HepG2 (cell line): ENCODE measurements around the gene PPP1R13B. TPM values are rescaled to one million over a fixed set of nuclear protein-coding genes. Genes with fewer than 3 reads are reported as not detected.

Experiments used
- CEBPG ChIP-seq: IDR thresholded peaks from 2 replicates; pipeline ENCODE4 v1.6.1; 2016
- ELF3 ChIP-seq: IDR thresholded peaks from 2 replicates; pipeline ENCODE4 v1.6.1; 2016; ENCODE audit warnings: missing genetic modification reagents, missing compliant biosample characterization
- ETV5 ChIP-seq: IDR thresholded peaks from 2 replicates; pipeline ENCODE4 v1.6.1; 2018; ENCODE audit warnings: missing biosample characterization, missing genetic modification reagents, inconsistent platforms, borderline replicate concordance
- FOXK2 ChIP-seq: fragments of 450-650 bp; IDR thresholded peaks from 2 replicates; pipeline ENCODE4 v1.6.1; 2016
- GATAD1 ChIP-seq: IDR thresholded peaks from 2 replicates; pipeline ENCODE4 v1.6.1; 2016; ENCODE audit warnings: missing genetic modification reagents, missing compliant biosample characterization
- HDAC1 ChIP-seq: sonication (generic); formaldehyde crosslinking; IDR thresholded peaks from 2 replicates; pipeline ENCODE4 v1.5.1; 2020; ENCODE audit warnings: mild to moderate bottlenecking, missing genetic modification reagents
- KMT2B ChIP-seq: IDR thresholded peaks from 2 replicates; pipeline ENCODE4 v1.6.1; 2016; ENCODE audit warnings: missing genetic modification reagents, missing compliant biosample characterization
- NFKB2 ChIP-seq: sonication (generic); formaldehyde crosslinking; IDR thresholded peaks from 2 replicates; pipeline ENCODE4 v1.4.0; 2020; ENCODE audit warnings: missing genetic modification reagents, borderline replicate concordance
- RBM39 ChIP-seq: fragments of 200-400 bp; formaldehyde crosslinking; IDR thresholded peaks from one replicate; pipeline ENCODE4 v1.6.1; 2018; ENCODE audit warnings: antibody characterized with exemption, mild to moderate bottlenecking, low read depth, low read length; ENCODE audit not compliant: poor library complexity, severe bottlenecking
- STAT5B ChIP-seq: sonication (generic); formaldehyde crosslinking; IDR thresholded peaks from 2 replicates; pipeline ENCODE4 v1.4.0; 2020; ENCODE audit warnings: missing genetic modification reagents
- TCF12 ChIP-seq, 2 experiments: fragments of 450-650 bp in 1 of 2; sonication (generic) in 1 of 2; formaldehyde crosslinking in 1 of 2; IDR thresholded peaks; 2 replicates each; pipeline versions ENCODE4 v1.6.1 to v1.8.0; 2017 to 2022; ENCODE audit warnings: antibody characterized with exemption in 1 of 2, mild to moderate bottlenecking in 1 of 2, missing genetic modification reagents in 1 of 2, moderate library complexity in 1 of 2
- TEAD2 ChIP-seq: sonication (generic); formaldehyde crosslinking; IDR thresholded peaks from 2 replicates; pipeline ENCODE4 v1.9.0; 2021; ENCODE audit warnings: missing genetic modification reagents
- TGIF2 ChIP-seq: IDR thresholded peaks from 2 replicates; pipeline ENCODE4 v1.6.1; 2016; ENCODE audit warnings: control low read depth, missing compliant biosample characterization
- THYN1 ChIP-seq: sonication (generic); formaldehyde crosslinking; IDR thresholded peaks from 2 replicates; pipeline ENCODE4 v1.8.1; 2023; ENCODE audit warnings: low read depth, mild to moderate bottlenecking, moderate library complexity, missing genetic modification reagents, borderline replicate concordance
- ZBTB20 ChIP-seq: sonication (generic); formaldehyde crosslinking; IDR thresholded peaks from 2 replicates; pipeline ENCODE4 v1.8.1; 2023; ENCODE audit warnings: missing genetic modification reagents, low read depth, mild to moderate bottlenecking, borderline replicate concordance
- ZFP62 ChIP-seq: sonication (generic); formaldehyde crosslinking; IDR thresholded peaks from 2 replicates; pipeline ENCODE4 v1.4.0; 2020; ENCODE audit warnings: missing genetic modification reagents
- ZMAT3 ChIP-seq: sonication (generic); formaldehyde crosslinking; conservative IDR thresholded peaks from 2 replicates; pipeline ENCODE4 v1.7.0; 2021; ENCODE audit warnings: missing genetic modification reagents
- ZNF326 ChIP-seq: sonication (generic); formaldehyde crosslinking; IDR thresholded peaks from 2 replicates; pipeline ENCODE4 v1.4.0; 2020; ENCODE audit warnings: missing genetic modification reagents, borderline replicate concordance
- ZNF562 ChIP-seq: sonication (generic); formaldehyde crosslinking; IDR thresholded peaks from 2 replicates; pipeline ENCODE4 v1.8.0; 2022; ENCODE audit warnings: missing genetic modification reagents, borderline replicate concordance
- ZNF572 ChIP-seq: sonication (generic); formaldehyde crosslinking; IDR thresholded peaks from 2 replicates; pipeline ENCODE4 v1.5.1; 2020; ENCODE audit warnings: mild to moderate bottlenecking, missing genetic modification reagents
- ZNF773 ChIP-seq: sonication (generic); formaldehyde crosslinking; IDR thresholded peaks from 2 replicates; pipeline ENCODE4 v1.4.0; 2020; ENCODE audit warnings: missing genetic modification reagents, borderline replicate concordance
- ZSCAN25 ChIP-seq: sonication (generic); formaldehyde crosslinking; IDR thresholded peaks from 2 replicates; pipeline ENCODE4 v1.8.0; 2022; ENCODE audit warnings: mild to moderate bottlenecking, missing genetic modification reagents
- polyA plus RNA-seq, 8 experiments: library from polyadenylated mRNA; depleted of rRNA in 3 of 8; stranded (reverse) in 7 of 8; unstranded in 1 of 8; fragments of >200 nt; fragmentation: Illumina TruSeq in 4 of 8; extraction: Trizol in 4 of 8; gene quantifications; 2 replicates each; pipeline versions ENCODE4 v1.2.1 to v1.2.3, GENCODE V29; 2011 to 2016; ENCODE audit warnings: low read depth in 4 of 8, missing spikeins in 1 of 8, mixed read lengths in 1 of 8; ENCODE audit not compliant: insufficient read depth in 1 of 8
- total RNA-seq, 5 experiments: library from RNA; depleted of rRNA; stranded (reverse); fragments of >200 nt; fragmentation: Illumina TruSeq; extraction: Trizol; gene quantifications; 2 replicates each; pipeline ENCODE4 v1.2.3, GENCODE V29; 2016; ENCODE audit warnings: low read depth in 1 of 5
- TF ChIP-seq, protein P1 (sequence below): sonication (generic); formaldehyde crosslinking; IDR thresholded peaks from 2 replicates; pipeline ENCODE4 v1.5.0; 2020; ENCODE audit warnings: mild to moderate bottlenecking, missing genetic modification reagents
- TF ChIP-seq, protein P2 (sequence below): sonication (generic); formaldehyde crosslinking; IDR thresholded peaks from 2 replicates; pipeline ENCODE4 v1.4.0; 2020; ENCODE audit warnings: missing genetic modification reagents
- TF ChIP-seq, protein P3 (sequence below): sonication (generic); IDR thresholded peaks from 2 replicates; pipeline ENCODE4 v1.6.1; 2016; ENCODE audit warnings: low read depth, borderline replicate concordance

Gene PPP1R13B
- total and polyA plus RNA-seq, 2 of the 13 experiments (the other 11 are each of a cell fraction or from before 2014, with no cell fraction given) = 4.6 to 9.4 TPM

DNA sequence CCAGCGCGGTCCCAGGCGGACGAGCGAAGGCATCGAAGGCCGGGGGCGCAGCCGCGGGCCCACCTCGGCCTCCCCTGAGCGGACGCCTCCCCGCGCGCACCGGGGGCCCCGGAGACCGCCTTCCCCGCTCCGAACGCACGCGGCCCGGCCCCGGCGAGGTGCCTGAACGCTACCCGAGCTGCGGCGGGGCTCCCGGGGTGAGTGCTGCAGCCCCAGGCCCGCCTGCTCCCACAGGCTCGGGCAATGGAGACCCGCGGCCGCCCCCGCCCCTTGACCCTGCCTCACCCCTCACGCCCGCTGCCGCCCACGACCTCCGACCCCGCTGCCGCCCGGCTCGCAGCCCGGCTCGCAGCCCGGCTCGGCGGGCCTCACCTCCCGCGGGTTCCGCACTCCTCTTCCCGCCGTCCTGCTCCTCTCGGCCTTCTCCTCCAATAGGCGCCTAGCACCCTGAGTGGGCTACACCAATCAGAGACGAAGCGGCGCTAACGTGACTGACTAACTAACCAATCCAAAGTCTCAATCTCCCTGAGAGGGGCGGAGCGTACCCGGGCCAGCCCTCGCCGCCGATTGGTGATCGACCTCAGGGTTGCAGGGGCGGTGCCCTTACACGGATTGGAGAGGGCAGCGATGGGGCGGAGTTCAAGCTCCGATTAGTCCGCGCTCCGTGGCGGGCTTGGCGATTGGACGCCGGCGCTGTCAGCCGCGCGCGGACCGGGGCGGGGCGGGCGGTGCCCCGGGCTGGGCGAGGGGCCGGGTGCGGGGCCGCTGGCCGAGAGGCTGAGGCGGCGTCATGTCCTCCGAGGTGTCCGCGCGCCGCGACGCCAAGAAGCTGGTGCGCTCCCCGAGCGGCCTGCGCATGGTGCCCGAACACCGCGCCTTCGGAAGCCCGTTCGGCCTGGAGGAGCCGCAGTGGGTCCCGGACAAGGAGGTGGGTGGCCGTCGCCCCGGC, 132.0 kb downstream of the PPP1R13B start, which contains the start of the genes XRCC3 and ZFYVE21 (continued):
- TF ChIP-seq, protein P1, sequence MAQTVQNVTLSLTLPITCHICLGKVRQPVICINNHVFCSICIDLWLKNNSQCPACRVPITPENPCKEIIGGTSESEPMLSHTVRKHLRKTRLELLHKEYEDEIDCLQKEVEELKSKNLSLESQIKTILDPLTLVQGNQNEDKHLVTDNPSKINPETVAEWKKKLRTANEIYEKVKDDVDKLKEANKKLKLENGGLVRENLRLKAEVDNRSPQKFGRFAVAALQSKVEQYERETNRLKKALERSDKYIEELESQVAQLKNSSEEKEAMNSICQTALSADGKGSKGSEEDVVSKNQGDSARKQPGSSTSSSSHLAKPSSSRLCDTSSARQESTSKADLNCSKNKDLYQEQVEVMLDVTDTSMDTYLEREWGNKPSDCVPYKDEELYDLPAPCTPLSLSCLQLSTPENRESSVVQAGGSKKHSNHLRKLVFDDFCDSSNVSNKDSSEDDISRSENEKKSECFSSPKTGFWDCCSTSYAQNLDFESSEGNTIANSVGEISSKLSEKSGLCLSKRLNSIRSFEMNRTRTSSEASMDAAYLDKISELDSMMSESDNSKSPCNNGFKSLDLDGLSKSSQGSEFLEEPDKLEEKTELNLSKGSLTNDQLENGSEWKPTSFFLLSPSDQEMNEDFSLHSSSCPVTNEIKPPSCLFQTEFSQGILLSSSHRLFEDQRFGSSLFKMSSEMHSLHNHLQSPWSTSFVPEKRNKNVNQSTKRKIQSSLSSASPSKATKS (CRISPR knock-in tag) = no peak
- TF ChIP-seq ZNF773 (no peak), THYN1 (CRISPR knock-in tag) (no peak), ZFP62 (CRISPR knock-in tag) (no peak), TEAD2 (no peak), ZSCAN25 (peak; percentile 58; the same call in 1 of the 2 replicates), CEBPG (CRISPR knock-in tag) (no peak), ZBTB20 (no peak), ZMAT3 (CRISPR knock-in tag) (0 out of 2 replicates have a peak, but pooled peaks have one; percentile 27), RBM39 (peak; percentile 72), ZNF326 (no peak), STAT5B (no peak), ELF3 (CRISPR knock-in tag) (no peak; the same call in 1 of the 2 replicates), NFKB2 (CRISPR knock-in tag) (no peak), HDAC1 (CRISPR knock-in tag) (peak; percentile 86), FOXK2 (no peak), TGIF2 (CRISPR knock-in tag) (no peak), TCF12 (IDR thresholded peaks at IDR 0.05) (no peak), TCF12 (CRISPR knock-in tag; IDR thresholded peaks at IDR 0.05) (no peak), ZNF572 (CRISPR knock-in tag) (no peak), ZNF562 (CRISPR knock-in tag) (no peak), KMT2B (0 out of 2 replicates have a peak, but pooled peaks have one; percentile 62), ETV5 (no peak; the same call in 1 of the 2 replicates), GATAD1 (CRISPR knock-in tag) (peak; percentile 86)
- TF ChIP-seq, protein P2, sequence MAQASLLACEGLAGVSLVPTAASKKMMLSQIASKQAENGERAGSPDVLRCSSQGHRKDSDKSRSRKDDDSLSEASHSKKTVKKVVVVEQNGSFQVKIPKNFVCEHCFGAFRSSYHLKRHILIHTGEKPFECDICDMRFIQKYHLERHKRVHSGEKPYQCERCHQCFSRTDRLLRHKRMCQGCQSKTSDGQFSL (CRISPR knock-in tag) = no peak
- TF ChIP-seq, protein P3, sequence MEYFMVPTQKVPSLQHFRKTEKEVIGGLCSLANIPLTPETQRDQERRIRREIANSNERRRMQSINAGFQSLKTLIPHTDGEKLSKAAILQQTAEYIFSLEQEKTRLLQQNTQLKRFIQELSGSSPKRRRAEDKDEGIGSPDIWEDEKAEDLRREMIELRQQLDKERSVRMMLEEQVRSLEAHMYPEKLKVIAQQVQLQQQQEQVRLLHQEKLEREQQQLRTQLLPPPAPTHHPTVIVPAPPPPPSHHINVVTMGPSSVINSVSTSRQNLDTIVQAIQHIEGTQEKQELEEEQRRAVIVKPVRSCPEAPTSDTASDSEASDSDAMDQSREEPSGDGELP = no peak; the same call in 1 of the 2 replicates
